Mucosa of stomach (tissue), 1 donor: ENCODE results near the gene GJB4.
"Not testable (repeated sequence)": the region's sequence is repeated elsewhere in the genome, so short reads cannot be mapped to it uniquely, and the experiment has no call there.

Experiments
- H3K27me3 ChIP-seq: one replicate; pipeline ENCODE4 v1.7.0; 2013; ENCODE audit warnings: mild to moderate bottlenecking, low read length; ENCODE audit not compliant: control insufficient read depth, insufficient read depth
- H3K36me3 ChIP-seq: one replicate; pipeline ENCODE4 v1.7.0; 2013; ENCODE audit warnings: low read length; ENCODE audit not compliant: control insufficient read depth, insufficient read depth
- H3K4me1 ChIP-seq: one replicate; pipeline ENCODE4 v1.7.0; 2013; ENCODE audit warnings: mild to moderate bottlenecking, low read length; ENCODE audit not compliant: control insufficient read depth, insufficient read depth
- H3K4me3 ChIP-seq: one replicate; pipeline ENCODE4 v1.7.0; 2013; ENCODE audit warnings: low read length
- H3K9ac ChIP-seq: one replicate; pipeline ENCODE4 v1.7.0; 2013; ENCODE audit warnings: mild to moderate bottlenecking, low read length, moderate library complexity
- H3K9me3 ChIP-seq: one replicate; pipeline ENCODE4 v1.7.0; 2013; ENCODE audit warnings: mild to moderate bottlenecking, low read length, moderate library complexity; ENCODE audit not compliant: control insufficient read depth
- donor health status: Pancreatic carcinoma.

GJB4 gene

DNA sequence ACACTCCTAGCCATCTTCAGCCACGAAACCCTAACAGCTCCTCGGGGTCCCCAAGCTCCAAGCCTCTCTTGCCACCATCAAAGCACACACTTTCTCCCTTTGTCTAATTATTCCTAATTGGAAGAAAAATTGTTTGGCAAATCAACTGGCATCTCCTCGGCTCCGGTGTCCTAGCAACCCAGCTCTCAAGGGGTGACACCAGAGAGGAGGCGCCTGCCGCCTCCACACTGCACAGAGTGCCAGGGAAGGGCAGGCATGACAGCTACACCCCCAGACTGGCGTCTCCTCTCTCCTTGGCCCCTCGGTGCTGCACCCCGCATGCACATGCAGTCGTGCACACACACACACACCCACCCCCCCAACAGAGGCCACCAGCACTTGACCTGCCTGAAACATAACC lies 22.8 kb upstream of the GJB4 start:
- no peak overlapping the region for H3K4me3 ChIP-seq
- H3K4me1 ChIP-seq, result no peaks in the 10 kb centered on the region
- H3K9me3 ChIP-seq, result no peaks in the 10 kb centered on the region
- no peak overlapping the region for H3K9ac ChIP-seq
- H3K27me3 ChIP-seq, result peaks cover 3% of the 10 kb centered on the region
- no peaks in the 10 kb centered on the region for H3K36me3 ChIP-seq

DNA sequence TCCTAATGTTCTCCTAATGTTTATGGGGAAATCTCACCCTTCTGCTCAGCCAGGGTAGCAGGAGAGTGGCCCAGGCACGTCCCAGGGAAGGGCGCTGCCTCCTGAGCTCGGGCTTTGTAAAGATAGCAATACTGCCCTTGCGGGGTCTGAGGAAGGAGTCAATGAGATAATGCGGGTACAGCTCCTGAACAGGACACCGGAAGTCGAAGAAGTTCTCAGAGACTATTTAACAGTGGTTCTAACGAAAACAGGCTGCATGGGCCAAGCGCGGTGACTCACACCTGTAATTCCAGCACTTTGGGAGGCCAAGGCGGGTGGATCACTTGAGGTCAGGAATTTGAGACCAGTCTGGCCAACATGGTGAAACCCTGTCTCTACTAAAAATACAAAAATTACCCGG lies 22.3 kb upstream of the GJB4 start:
- not testable (repeated sequence) for H3K36me3 ChIP-seq, H3K27me3 ChIP-seq, H3K4me1 ChIP-seq, H3K4me3 ChIP-seq, H3K9me3 ChIP-seq, H3K9ac ChIP-seq

DNA sequence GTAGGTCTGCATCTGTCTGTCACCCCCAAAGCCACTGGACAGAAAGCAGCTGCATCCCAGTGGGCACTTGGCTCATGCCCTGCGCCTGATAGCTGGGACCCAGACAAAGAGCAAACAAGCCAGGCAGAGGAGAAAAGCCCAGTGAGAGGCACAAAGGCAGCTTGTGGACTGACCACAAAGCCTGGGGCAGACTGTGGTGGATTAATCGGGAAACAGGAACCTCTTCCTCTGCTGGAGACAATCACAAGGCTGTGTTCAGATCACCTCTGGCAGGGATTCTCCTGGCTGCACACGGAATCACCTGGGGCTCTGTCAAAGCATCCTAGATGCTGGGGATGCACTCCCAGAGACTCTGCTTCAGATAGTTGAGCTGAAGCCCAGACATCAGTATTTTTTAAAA lies 19.9 kb upstream of the GJB4 start:
- H3K9ac ChIP-seq, result no peak overlapping the region
- no peaks in the 10 kb centered on the region for H3K9me3 ChIP-seq
- H3K4me3 ChIP-seq, result no peak overlapping the region
- H3K4me1 ChIP-seq, result peaks cover 9% of the 10 kb centered on the region
- no peaks in the 10 kb centered on the region for H3K36me3 ChIP-seq
- H3K27me3 ChIP-seq, result peaks cover 11% of the 10 kb centered on the region

DNA sequence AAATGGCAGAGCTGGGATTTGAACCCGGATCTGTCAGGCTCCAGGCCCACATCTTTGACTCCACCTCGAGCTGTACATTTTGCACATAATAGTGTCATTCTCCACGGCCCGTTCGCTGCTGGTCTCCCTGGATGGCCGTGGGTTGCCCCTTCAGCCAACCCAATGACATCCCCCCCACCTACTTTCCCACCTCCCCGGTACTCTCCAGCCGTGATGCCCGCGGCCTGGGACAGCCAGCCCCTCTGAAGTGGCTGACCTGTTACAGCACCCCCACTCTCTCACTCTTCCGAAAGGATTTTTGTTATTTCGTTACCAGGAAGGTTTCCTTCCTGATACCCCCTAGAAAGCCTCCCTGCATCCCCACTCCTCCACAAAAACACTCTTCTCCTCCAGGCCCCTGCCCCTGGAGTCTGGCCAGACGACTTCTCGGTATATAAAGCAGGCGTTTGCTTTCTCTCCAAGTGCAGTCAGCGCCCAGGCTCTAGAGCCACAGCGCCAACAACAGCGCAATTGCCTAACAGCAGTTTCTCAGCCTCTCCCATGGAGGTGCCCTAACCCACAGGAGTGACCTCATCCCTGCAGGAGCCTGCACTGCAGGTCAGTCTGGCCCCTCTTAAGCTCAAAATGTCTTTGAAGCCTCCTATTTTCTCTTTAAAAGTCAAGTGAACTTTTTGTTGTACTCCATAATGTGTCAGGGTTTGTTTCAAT lies 19.2 kb upstream of the GJB4 start:
- peaks cover 11% of the 10 kb centered on the region for H3K27me3 ChIP-seq
- H3K9ac ChIP-seq, result no peak overlapping the region
- no peak overlapping the region for H3K4me3 ChIP-seq
- H3K9me3 ChIP-seq, result no peaks in the 10 kb centered on the region
- H3K36me3 ChIP-seq, result no peaks in the 10 kb centered on the region
- H3K4me1 ChIP-seq, result peaks cover 9% of the 10 kb centered on the region

DNA sequence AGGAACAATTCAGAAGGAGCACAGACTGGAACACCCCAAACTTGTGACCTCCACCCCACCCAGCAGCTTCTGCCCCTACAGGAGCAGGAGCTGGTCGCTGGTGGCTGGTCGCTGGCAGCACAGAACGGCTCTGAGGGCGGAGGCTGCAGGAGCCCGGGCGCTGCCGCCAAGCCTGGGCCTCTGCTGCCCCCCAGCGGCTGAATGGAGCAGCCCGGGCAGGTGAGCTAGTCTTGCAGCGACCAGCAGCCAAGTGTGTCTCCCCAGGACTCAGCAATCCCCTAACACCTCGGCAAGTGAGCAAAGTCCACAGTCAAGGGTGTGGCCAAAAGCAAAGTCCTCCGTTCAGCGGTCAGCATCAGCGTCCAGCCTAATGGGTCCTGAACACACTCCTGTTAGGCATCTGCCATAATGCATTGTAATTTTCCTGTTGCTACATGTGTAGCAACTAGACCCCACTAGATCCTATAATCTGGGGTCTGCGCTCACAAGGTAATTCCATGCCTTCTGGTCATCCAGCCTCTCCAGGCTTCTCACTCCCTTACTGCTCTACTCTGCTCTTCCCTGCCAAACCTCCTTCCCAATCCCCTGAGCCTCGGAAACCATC lies 16.8 kb upstream of the GJB4 start:
- peaks cover 9% of the 10 kb centered on the region for H3K4me1 ChIP-seq
- H3K27me3 ChIP-seq, result peaks cover 10% of the 10 kb centered on the region
- no peaks in the 10 kb centered on the region for H3K36me3 ChIP-seq

DNA sequence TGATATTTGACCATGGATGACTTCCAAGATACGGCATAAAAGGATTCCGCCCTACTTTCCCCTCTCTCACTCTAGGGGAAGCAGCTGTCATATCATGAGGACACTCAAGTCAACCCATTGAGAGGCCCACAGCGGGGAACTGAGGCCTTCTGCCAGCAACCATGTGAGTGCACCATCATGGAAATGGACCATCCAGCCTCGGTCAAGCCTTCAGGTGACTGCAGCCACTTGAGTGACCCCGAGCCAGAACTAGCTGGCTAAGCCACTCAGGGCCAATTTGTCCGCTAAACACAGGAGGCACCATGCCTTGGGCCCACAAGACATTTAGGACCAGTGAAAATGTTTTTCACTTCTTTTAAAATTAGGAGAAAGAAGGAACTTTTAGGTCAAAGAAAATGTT lies 15.8 kb upstream of the GJB4 start:
- no peak overlapping the region for H3K4me3 ChIP-seq
- peaks cover 9% of the 10 kb centered on the region for H3K4me1 ChIP-seq
- H3K9me3 ChIP-seq, result no peaks in the 10 kb centered on the region
- no peaks in the 10 kb centered on the region for H3K36me3 ChIP-seq
- H3K9ac ChIP-seq, result no peak overlapping the region
- peaks cover 15% of the 10 kb centered on the region for H3K27me3 ChIP-seq

More for the DNA sequence above, 16.8 kb upstream of the GJB4 start:
- no peaks in the 10 kb centered on the region for H3K9me3 ChIP-seq
- no peak overlapping the region for H3K4me3 ChIP-seq
- no peak overlapping the region for H3K9ac ChIP-seq

DNA sequence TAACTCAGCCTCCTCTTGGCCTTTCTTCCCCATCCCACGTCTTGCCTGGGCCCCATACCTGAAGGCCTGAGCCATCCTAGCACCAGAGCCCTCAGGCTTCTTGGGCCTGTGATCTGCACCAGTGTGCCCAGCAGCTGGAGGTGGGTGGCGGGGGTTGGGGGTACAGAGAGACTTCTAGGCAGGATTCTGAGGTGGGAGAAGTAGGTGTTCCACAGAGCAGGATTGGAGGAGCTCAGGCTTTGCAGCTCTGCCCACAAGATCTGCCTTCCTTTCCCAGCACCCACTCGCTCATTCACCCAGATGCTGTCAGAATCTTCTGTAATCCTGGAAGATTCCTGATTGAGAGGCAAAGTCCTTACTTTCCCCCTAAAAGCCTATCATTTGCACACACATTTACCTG lies 14.7 kb upstream of the GJB4 start:
- no peaks in the 10 kb centered on the region for H3K9me3 ChIP-seq
- peaks cover 15% of the 10 kb centered on the region for H3K27me3 ChIP-seq
- peaks cover 9% of the 10 kb centered on the region for H3K4me1 ChIP-seq
- H3K4me3 ChIP-seq, result no peak overlapping the region
- H3K36me3 ChIP-seq, result no peaks in the 10 kb centered on the region
- H3K9ac ChIP-seq, result no peak overlapping the region

DNA sequence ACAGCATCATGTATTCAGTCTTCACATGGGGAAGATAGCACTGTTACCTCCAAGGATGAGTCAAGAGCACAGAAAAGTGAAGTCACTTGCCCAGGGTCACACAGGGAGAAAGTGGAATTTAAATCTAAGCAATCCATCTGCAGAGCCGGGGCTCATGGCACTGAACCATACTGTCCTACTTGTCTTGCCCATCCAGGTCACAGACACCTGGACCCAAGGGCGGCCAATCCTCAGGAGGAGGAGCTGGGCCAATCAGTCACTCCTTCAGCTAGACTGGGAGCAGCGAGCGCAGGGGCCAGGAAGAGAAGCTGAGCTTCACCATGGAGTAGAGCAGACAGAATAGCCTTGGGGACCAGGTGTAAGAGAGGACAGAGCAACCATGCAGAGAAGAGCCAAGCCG lies 13.9 kb upstream of the GJB4 start:
- Histone ChIP-seq H3K4me1 (peaks cover 9% of the 10 kb centered on the region), H3K36me3 (no peaks in the 10 kb centered on the region), H3K9ac (no peak overlapping the region), H3K4me3 (no peak overlapping the region), H3K9me3 (no peaks in the 10 kb centered on the region), H3K27me3 (peaks cover 15% of the 10 kb centered on the region)

DNA sequence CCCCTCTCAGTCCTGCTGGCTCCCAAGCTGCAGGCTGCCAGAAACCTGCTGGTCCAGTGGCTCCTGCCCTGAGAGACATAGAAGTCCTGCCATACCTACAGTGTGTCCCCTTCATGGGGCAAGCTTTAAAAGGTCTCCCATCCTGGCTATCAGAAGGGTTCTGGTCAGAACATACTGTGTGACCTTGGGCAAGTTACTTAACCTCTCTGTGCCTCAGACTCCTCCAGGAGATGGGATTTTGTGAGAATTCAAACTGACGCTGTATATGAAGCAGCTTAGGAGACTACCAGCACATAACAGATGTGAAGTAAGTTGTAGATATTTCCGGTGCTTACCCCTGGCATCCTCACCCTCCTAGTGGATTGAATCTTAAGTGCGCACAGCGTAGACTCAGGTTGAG lies 13.4 kb upstream of the GJB4 start:
- Histone ChIP-seq H3K9ac (no peak overlapping the region), H3K4me1 (peaks cover 9% of the 10 kb centered on the region), H3K4me3 (no peak overlapping the region), H3K9me3 (no peaks in the 10 kb centered on the region), H3K36me3 (no peaks in the 10 kb centered on the region), H3K27me3 (peaks cover 15% of the 10 kb centered on the region)

DNA sequence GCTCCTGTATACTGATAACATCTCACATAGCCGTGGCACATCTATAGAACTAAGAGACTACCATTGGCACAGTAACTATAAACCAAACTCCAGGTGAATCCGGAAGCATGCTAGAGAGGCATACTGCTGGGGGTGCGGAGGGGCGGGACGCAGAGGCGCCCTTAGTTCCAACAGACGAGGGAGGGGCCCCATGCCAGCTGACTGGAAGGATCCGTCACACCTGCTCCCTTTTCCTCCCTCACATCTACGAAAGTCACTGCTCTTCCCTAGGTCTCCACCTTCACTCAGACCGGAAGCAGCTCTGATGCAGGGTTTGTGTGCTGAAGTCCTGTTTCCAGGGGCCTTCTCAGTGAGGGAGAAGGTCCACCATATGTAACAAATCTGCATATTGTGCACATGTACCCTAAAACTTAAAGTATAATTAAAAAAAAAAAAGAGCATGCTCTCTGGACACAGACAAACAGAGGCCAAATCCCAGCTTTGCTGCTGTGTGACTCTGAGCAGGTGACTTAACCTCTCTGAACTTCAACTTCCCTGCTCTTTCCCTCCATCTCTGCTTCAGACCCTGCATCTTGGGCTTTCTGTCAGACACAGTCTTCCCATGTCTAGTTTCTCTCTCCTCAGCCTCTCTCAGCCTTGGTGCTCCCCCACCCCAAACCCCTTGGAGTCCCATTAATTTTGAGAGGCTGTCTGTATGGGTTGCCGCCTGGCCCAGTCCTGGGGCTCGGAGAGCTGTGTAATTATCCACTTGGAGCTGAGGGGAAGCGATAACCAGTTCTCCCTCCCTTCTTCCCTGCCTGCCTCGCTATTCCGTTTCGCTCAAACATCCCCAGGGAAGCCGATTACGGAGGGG lies 12.5 kb upstream of the GJB4 start:
- Histone ChIP-seq H3K27me3 (peaks cover 13% of the 10 kb centered on the region), H3K36me3 (no peaks in the 10 kb centered on the region), H3K9me3 (no peaks in the 10 kb centered on the region), H3K4me3 (no peak overlapping the region), H3K9ac (no peak overlapping the region), H3K4me1 (peaks cover 9% of the 10 kb centered on the region)

DNA sequence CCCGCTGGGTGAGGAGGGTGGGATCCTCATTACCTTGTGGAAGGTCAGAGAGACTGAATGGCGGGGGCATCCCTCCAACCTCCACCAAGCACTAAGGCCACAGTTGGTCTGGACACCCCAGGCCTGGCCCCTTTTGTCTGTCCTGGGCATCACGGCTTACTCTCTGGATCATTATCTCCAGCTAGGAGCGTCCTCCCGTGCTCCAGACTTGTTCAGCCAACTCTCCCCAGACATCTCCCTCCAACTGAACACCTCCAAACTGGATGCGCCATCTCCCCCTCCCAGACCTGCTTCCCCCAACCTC lies 11.9 kb upstream of the GJB4 start:
- H3K9me3 ChIP-seq, result no peaks in the 10 kb centered on the region
- no peak overlapping the region for H3K4me3 ChIP-seq
- H3K4me1 ChIP-seq, result peaks cover 5% of the 10 kb centered on the region
- no peak overlapping the region for H3K9ac ChIP-seq
- H3K36me3 ChIP-seq, result no peaks in the 10 kb centered on the region
- peaks cover 8% of the 10 kb centered on the region for H3K27me3 ChIP-seq

DNA sequence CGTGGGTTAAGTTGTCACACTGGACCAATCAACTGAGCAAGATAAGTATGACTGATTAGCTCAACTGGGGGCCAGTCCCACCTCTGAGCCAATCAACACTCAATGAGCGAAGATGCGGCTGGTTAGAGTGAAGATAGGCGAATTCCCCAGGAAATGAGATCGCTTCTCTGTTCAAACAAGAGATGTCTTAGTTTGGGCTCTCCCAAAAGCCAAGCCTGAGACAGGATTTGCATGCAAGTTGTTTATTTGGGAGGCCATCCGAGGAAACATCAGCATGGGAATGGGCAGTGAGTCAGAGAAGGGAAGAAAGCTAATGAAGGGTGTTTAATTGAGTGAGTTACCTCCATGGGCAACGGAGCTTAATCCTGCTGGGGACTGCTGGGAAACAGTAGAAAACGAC lies 9.5 kb upstream of the GJB4 start:
- Histone ChIP-seq H3K4me1 (no peaks in the 10 kb centered on the region), H3K27me3 (peaks cover 8% of the 10 kb centered on the region), H3K9ac (no peak overlapping the region), H3K9me3 (no peaks in the 10 kb centered on the region), H3K4me3 (no peak overlapping the region), H3K36me3 (no peaks in the 10 kb centered on the region)
